ENCODE data around the gene PTPRM.

PTPRM gene

GRCh38 chr18:8402237-8402636, 835.1 kb downstream of the PTPRM start:
- in situ Hi-C loops (cut with HindIII; ENCODE audit: low sequenced_read_pairs): no loop called here
- DNase-seq (ENCODE audit: low read depth, low spot score): no peak
- no peak overlapping the region for H3K4me3 ChIP-seq (ENCODE audit: low read depth, low read length)
- TF ChIP-seq CTCF (IDR thresholded peaks at IDR 0.05; ENCODE audit: low read depth, low read length): no peak

- in situ Hi-C loops (cut with HindIII; ENCODE audit: low sequenced_read_pairs): no loop called here
- no peak for TF ChIP-seq CTCF (IDR thresholded peaks at IDR 0.05; ENCODE audit: low read depth, low read length)
- H3K4me3 ChIP-seq (ENCODE audit: low read depth, low read length): no peak overlapping the region
- DNase-seq (ENCODE audit: low read depth, low spot score): no peak
Observed at GRCh38 chr18:8403713-8404112, 836.6 kb downstream of the PTPRM start.

GRCh38 chr18:8406186-8406867, 839.2 kb downstream of the PTPRM start:
- TF ChIP-seq CTCF (IDR thresholded peaks at IDR 0.05; ENCODE audit: low read depth, low read length): no peak
- in situ Hi-C loops (cut with HindIII; ENCODE audit: low sequenced_read_pairs): no loop called here
- DNase-seq (ENCODE audit: low read depth, low spot score): no peak
- H3K4me3 ChIP-seq (ENCODE audit: low read depth, low read length): no peak overlapping the region

- no peak for DNase-seq (ENCODE audit: low read depth, low spot score)
- in situ Hi-C loops (cut with HindIII; ENCODE audit: low sequenced_read_pairs): no loop called here
- no peak overlapping the region for H3K4me3 ChIP-seq (ENCODE audit: low read depth, low read length)
- TF ChIP-seq CTCF (IDR thresholded peaks at IDR 0.05; ENCODE audit: low read depth, low read length): no peak
Observed at GRCh38 chr18:8406868-8407250, 839.7 kb downstream of the PTPRM start.

GRCh38 chr18:8409151-8409550, 842.0 kb downstream of the PTPRM start:
- in situ Hi-C loops (cut with HindIII; ENCODE audit: low sequenced_read_pairs): no loop called here
- no peak overlapping the region for H3K4me3 ChIP-seq (ENCODE audit: low read depth, low read length)
- no peak for DNase-seq (ENCODE audit: low read depth, low spot score)
- no peak for TF ChIP-seq CTCF (IDR thresholded peaks at IDR 0.05; ENCODE audit: low read depth, low read length)

- TF ChIP-seq CTCF (IDR thresholded peaks at IDR 0.05; ENCODE audit: low read depth, low read length): no peak
- in situ Hi-C loops (cut with HindIII; ENCODE audit: low sequenced_read_pairs): no loop called here
- no peak for DNase-seq (ENCODE audit: low read depth, low spot score)
Observed at GRCh38 chr18:8411492-8411891, 844.4 kb downstream of the PTPRM start.

More at GRCh38 chr18:8411492-8411891, 844.4 kb downstream of the PTPRM start:
- no peak overlapping the region for H3K4me3 ChIP-seq (ENCODE audit: low read depth, low read length)
